Measurements from ENCODE around the gene FRMPD2. TPM values are rescaled to one million over a fixed set of nuclear protein-coding genes. Genes with fewer than 3 reads are reported as not detected.

FRMPD2 gene
- total and polyA plus RNA-seq, 2 of the 4 experiments (the other 2 are of a cell fraction) = 0.18 TPM; not detected in 1

DNA sequence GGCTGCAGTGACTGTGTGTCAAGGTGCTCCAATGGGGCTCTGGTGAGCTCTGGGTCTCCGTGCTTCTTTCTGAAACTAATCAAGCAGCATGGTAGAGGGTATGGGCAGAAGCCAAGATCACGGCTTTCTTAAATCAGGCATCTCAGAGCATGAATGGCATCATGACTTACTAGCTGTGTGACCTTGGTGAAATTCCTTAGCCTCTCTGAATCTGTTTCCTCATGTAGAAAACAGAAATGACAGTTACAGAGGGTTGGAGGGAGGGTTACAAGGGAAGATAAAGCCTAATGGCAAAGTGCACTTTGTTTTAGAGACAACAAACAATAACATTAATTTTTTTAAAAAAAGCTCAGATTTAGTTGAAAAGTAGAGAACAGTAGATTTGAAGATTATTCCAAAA is 34.9 kb downstream of the FRMPD2 start:
- CTCF ChIA-PET = no interaction called here
- ATAC-seq (ENCODE audit: low read depth) = no peak

More for the DNA sequence above, 34.9 kb downstream of the FRMPD2 start:
- DNase-seq = no peak
- BruUV-seq (replicated peaks) = no TSS peak
- no peak for TF ChIP-seq FOS (IDR thresholded peaks at IDR 0.05; ENCODE audit: low read depth, low read length)
- intact Hi-C loops (cut with micrococcal nuclease) = no loop called here
- WGBS, 2 experiments (ENCODE audit: extremely low coverage in 2 of 2, insufficient read length in 1 of 2) = no CpG with 5 or more reads among the region's 2 CpGs
- Histone ChIP-seq H2BK5ac (ENCODE audit: low read depth, low read length, poor library complexity, severe bottlenecking) (no peak overlapping the region), H2BK15ac (ENCODE audit: low read depth, low read length) (no peak overlapping the region), H2BK20ac (ENCODE audit: low read depth, low read length) (no peak overlapping the region), H3K27me3 (ENCODE audit: control insufficient read depth, insufficient read depth, low read length) (peaks cover 35% of the 10 kb centered on the region), H3K9me3 (ENCODE audit: control insufficient read depth, insufficient read depth, low read length) (no peaks in the 10 kb centered on the region), H2BK120ac (ENCODE audit: low read depth, low read length) (no peak overlapping the region), H4K91ac (ENCODE audit: insufficient read depth, low read depth, low read length) (no peak overlapping the region), H2AK5ac (ENCODE audit: low read depth, low read length) (no peak overlapping the region), H2AK9ac (replicated peaks; ENCODE audit: low read depth, low read length, poor library complexity) (no peak overlapping the region), H3K4me3 (ENCODE audit: insufficient read depth, low read depth, low read length) (no peak overlapping the region), H3K27ac (ENCODE audit: insufficient read depth, low read length) (no peak overlapping the region), H2AFZ (replicated peaks; ENCODE audit: low read length, poor library complexity) (no peak overlapping the region), H4K5ac (ENCODE audit: low read depth, low read length) (no peak overlapping the region), H3K14ac (replicated peaks; ENCODE audit: low read depth, low read length) (no peak overlapping the region), H3K9ac (ENCODE audit: low read depth, low read length) (no peak overlapping the region), H3K4ac (ENCODE audit: low read depth, low read length) (no peak overlapping the region), H3K9me1 (ENCODE audit: insufficient read depth, low read length) (no peaks in the 10 kb centered on the region), H3K79me1 (ENCODE audit: low read depth in 1 of 2, low read length in 2 of 2) (no peaks in the 10 kb centered on the region), H3K4me1 (ENCODE audit: control insufficient read depth, insufficient read depth, low read length) (no peaks in the 10 kb centered on the region), H4K8ac (ENCODE audit: low read depth in 2 of 2, low read length in 2 of 2) (no peak overlapping the region), H3K4me2 (ENCODE audit: low read depth, low read length) (no peak overlapping the region), H3K18ac (ENCODE audit: low read depth, low read length) (no peak overlapping the region), H4K20me1 (ENCODE audit: insufficient read depth, low read length) (no peaks in the 10 kb centered on the region), H3K56ac (ENCODE audit: extremely low read depth, insufficient read depth, low read length) (no peak overlapping the region), H3K36me3 (ENCODE audit: control insufficient read depth, insufficient read depth, low read length) (no peaks in the 10 kb centered on the region), H3K23ac (ENCODE audit: low read depth, low read length) (no peak overlapping the region)
- dilution Hi-C loops (cut with HindIII; ENCODE audit: low sequenced_read_pairs, unreplicated experiment) = no loop called here
- in situ Hi-C loops (cut with MboI; ENCODE audit: low sequenced_read_pairs) = no loop called here
- POLR2A ChIA-PET (ENCODE audit: unreplicated experiment) = interaction anchor here (0.9 kb wide), 1 partner anchor 14 kb away, joined by 5 read pairs; no protein-coding TSS in a partner anchor
